Endothelial cell of umbilical vein (primary cell): Measurements from ENCODE around the gene SLC25A24. TPM values are rescaled to one million over a fixed set of nuclear protein-coding genes. Genes with fewer than 3 reads are reported as not detected.

Experiments
- BruUV-seq: library from RNA; stranded (reverse); fragments of 400-500 nt; replicated peaks from 2 replicates; lab custom pipeline; 2021; lab: Mats Ljungman, UMichigan
- CTCF ChIA-PET: fragments of 300-600, 350-600 bp; sonication (Branson Sonifier 250); formaldehyde crosslinking; loops from one replicate; lab custom pipeline; 2021; ENCODE audit warnings: antibody characterized with exemption, inconsistent platforms; lab: Charles Lee
- POLR2A ChIA-PET: fragments of 300-600, 350-600 bp; sonication (Branson Sonifier 250); formaldehyde crosslinking; loops from one replicate; lab custom pipeline; 2021; ENCODE audit warnings: antibody characterized with exemption, inconsistent platforms; lab: Charles Lee
- DNase-seq: peaks from one replicate; pipeline ENCODE4 v3.0.0-alpha.2; 2011; ENCODE audit warnings: low read depth, low spot score
- FAIRE-seq: peaks from 2 replicates; lab custom pipeline; 2011; peaks lifted over from hg19 to GRCh38; lab: Jason Lieb, UNC
- H2AFZ ChIP-seq: 2 replicates; pipeline ENCODE4 v1.6.0; 2012; ENCODE audit warnings: low read depth, low read length, control low read depth, inconsistent platforms
- H3K27ac ChIP-seq: 2 replicates; pipeline ENCODE4 v1.5.1; 2011; ENCODE audit warnings: low read depth, mild to moderate bottlenecking, control low read depth, low read length, moderate library complexity; ENCODE audit not compliant: insufficient read depth
- H3K27me3 ChIP-seq, 2 experiments: 2 replicates each; pipeline versions ENCODE4 v1.6.0 to v1.6.1; 2011; ENCODE audit warnings: low read length in 2 of 2, mixed read lengths in 1 of 2; ENCODE audit not compliant: control insufficient read depth in 2 of 2, insufficient read depth in 2 of 2
- H3K36me3 ChIP-seq, 2 experiments: 2 replicates in 1 of 2; 3 replicates in 1 of 2; pipeline ENCODE4 v1.5.1; 2011; ENCODE audit warnings: low read length in 2 of 2, mild to moderate bottlenecking in 1 of 2, moderate library complexity in 1 of 2; ENCODE audit not compliant: control insufficient read depth in 2 of 2, insufficient read depth in 2 of 2; ENCODE audit errors: extremely low read depth in 1 of 2
- H3K4me1 ChIP-seq: 3 replicates; pipeline ENCODE4 v1.5.1; 2011; ENCODE audit warnings: mild to moderate bottlenecking, low read length; ENCODE audit not compliant: control insufficient read depth, insufficient read depth; ENCODE audit errors: extremely low read depth
- H3K4me2 ChIP-seq: 2 replicates; pipeline ENCODE4 v1.6.1; 2011; ENCODE audit warnings: low read length, control low read depth, mixed read lengths; ENCODE audit not compliant: insufficient read depth
- H3K4me3 ChIP-seq, 3 experiments: fragments of 200-600 bp in 1 of 3; sonication (generic), shearing (Covaris generic) in 1 of 3; replicated peaks in 1 of 3; 2 replicates each; pipeline ENCODE4 v1.5.1; 2011 to 2016; ENCODE audit warnings: control low read depth in 3 of 3, low read length in 3 of 3, mild to moderate bottlenecking in 2 of 3, inconsistent platforms in 1 of 3, low read depth in 1 of 3, moderate library complexity in 1 of 3; ENCODE audit not compliant: insufficient read depth in 1 of 3
- H3K79me2 ChIP-seq: 2 replicates; pipeline ENCODE4 v1.6.0; 2012; ENCODE audit warnings: low read length, inconsistent platforms; ENCODE audit not compliant: control insufficient read depth, insufficient read depth
- H3K9ac ChIP-seq: replicated peaks from 2 replicates; pipeline ENCODE3; 2011; ENCODE audit warnings: low read length, control low read depth; ENCODE audit not compliant: insufficient read depth; ENCODE audit errors: extremely low read depth
- H3K9me1 ChIP-seq: replicated peaks from 3 replicates; pipeline ENCODE4 v1.6.0; 2011; ENCODE audit warnings: mild to moderate bottlenecking, low read length; ENCODE audit not compliant: control insufficient read depth, insufficient read depth; ENCODE audit errors: extremely low read depth
- H3K9me3 ChIP-seq: replicated peaks from 2 replicates; pipeline ENCODE4 v1.5.1; 2012; ENCODE audit warnings: low read length, inconsistent platforms; ENCODE audit not compliant: control insufficient read depth, insufficient read depth
- H4K20me1 ChIP-seq: replicated peaks from 2 replicates; pipeline ENCODE3; 2011; ENCODE audit warnings: mild to moderate bottlenecking, low read length; ENCODE audit not compliant: control insufficient read depth, insufficient read depth; ENCODE audit errors: extremely low read depth
- CTCF ChIP-seq, 2 donors: IDR thresholded peaks; 1 replicate in 1 of 2; 2 replicates in 1 of 2; pipeline ENCODE4 v1.5.1; 2011; ENCODE audit warnings: low read length in 2 of 2, mild to moderate bottlenecking in 2 of 2, moderate library complexity in 2 of 2, control low read depth in 1 of 2, inconsistent platforms in 1 of 2, low read depth in 1 of 2; ENCODE audit not compliant: insufficient read depth in 1 of 2; ENCODE audit errors: extremely low read depth in 1 of 2
- EZH2 ChIP-seq: IDR thresholded peaks from 2 replicates; pipeline ENCODE4 v1.6.1; 2012; ENCODE audit warnings: borderline replicate concordance, low read depth, mild to moderate bottlenecking, moderate library complexity, low read length, inconsistent platforms; ENCODE audit not compliant: severe bottlenecking
- FOS ChIP-seq: IDR thresholded peaks from 2 replicates; pipeline ENCODE4 v1.6.1; 2011; ENCODE audit warnings: mild to moderate bottlenecking, low read length, moderate library complexity, borderline replicate concordance; ENCODE audit not compliant: insufficient read depth
- GATA2 ChIP-seq: IDR thresholded peaks from 2 replicates; pipeline ENCODE4 v1.7.0; 2011; ENCODE audit warnings: low read depth, mild to moderate bottlenecking, moderate library complexity, mixed read lengths, low read length; ENCODE audit not compliant: insufficient read length, insufficient read depth
- JUN ChIP-seq: IDR thresholded peaks from 2 replicates; pipeline ENCODE4 v1.6.1; 2011; ENCODE audit warnings: borderline replicate concordance, low read depth; ENCODE audit not compliant: insufficient read length, insufficient read depth
- MAX ChIP-seq: IDR thresholded peaks from 2 replicates; pipeline ENCODE4 v1.6.1; 2011; ENCODE audit not compliant: insufficient read depth, insufficient read length
- MYC ChIP-seq: IDR thresholded peaks from one replicate; pipeline ENCODE4 v1.6.1; 2011; ENCODE audit warnings: mild to moderate bottlenecking, low read depth, low read length
- POLR2A ChIP-seq: IDR thresholded peaks from 2 replicates; pipeline ENCODE4 v1.6.1; 2012; ENCODE audit warnings: low read depth, mild to moderate bottlenecking, control low read depth, low read length
- POLR2AphosphoS5 ChIP-seq: IDR thresholded peaks from 2 replicates; pipeline ENCODE4 v1.6.1; 2012; ENCODE audit warnings: low read depth, mild to moderate bottlenecking, control low read depth, low read length, moderate library complexity; ENCODE audit not compliant: insufficient read depth
- dilution Hi-C: fragments of 300-500 bp; cut with MboI; formaldehyde crosslinking; loops from one replicate; pipeline ENCODE4 v1.15.0; 2019; ENCODE audit warnings: low sequenced_read_pairs; ENCODE audit not compliant: extremely low pct_ligation_motif_present
- intact Hi-C: fragments of 100-400 bp; cut with micrococcal nuclease; formaldehyde crosslinking; loops from one replicate; pipeline ENCODE4 v1.10.0; 2022
- polyA plus RNA-seq, 4 experiments: library from polyadenylated mRNA; depleted of rRNA in 3 of 4; stranded (reverse) in 3 of 4; unstranded in 1 of 4; fragments of >200 nt; gene quantifications; 2 replicates each; pipeline versions ENCODE4 v1.2.1 to v1.2.3, GENCODE V29; 2011 to 2012; ENCODE audit warnings: missing spikeins in 1 of 4
- total RNA-seq: library from RNA; stranded (reverse); gene quantifications from 2 replicates; pipeline ENCODE4 v1.2.3, GENCODE V29; 2021

SLC25A24 gene
- total and polyA plus RNA-seq, 2 donors (not counting 3 experiments of a cell fraction or from before 2014, with no cell fraction given), result 16.9 to 45.8 TPM

GRCh38 chr1:108113496-108113895, 86.6 kb downstream of the SLC25A24 start:
- Histone ChIP-seq H3K36me3 (no peaks in the 10 kb centered on the region), H3K79me2 (no peaks in the 10 kb centered on the region), H3K27me3 (peaks cover 3% of the 10 kb centered on the region in 2 experiments), H3K9ac (no peak overlapping the region), H3K4me2 (no peak overlapping the region), H3K4me3 (no peak overlapping the region), H3K9me3 (no peaks in the 10 kb centered on the region), H3K4me1 (no peaks in the 10 kb centered on the region), H3K27ac (no peak overlapping the region), H2AFZ (no peak overlapping the region), H3K9me1 (no peaks in the 10 kb centered on the region), H4K20me1 (no peaks in the 10 kb centered on the region)
- dilution Hi-C loops (no loop called here), intact Hi-C loops (no loop called here)
- CTCF ChIA-PET, result interaction anchor here (1.5 to 1.9 kb wide), 2 partner anchors 12 to 331 kb away, joined by 4 to 6 read pairs; no protein-coding TSS in a partner anchor
- DNase-seq (no peak), FAIRE-seq (no peak)
- no TSS peak for BruUV-seq
- POLR2A ChIA-PET, result no interaction called here
- TF ChIP-seq MYC (no peak), MAX (no peak), EZH2 (no peak), POLR2AphosphoS5 (no peak), GATA2 (no peak), CTCF (IDR thresholded peaks at IDR 0.05; ENCODE audit: extremely low read depth in 1 of 2, insufficient read depth in 1 of 2, low read depth in 1 of 2, low read length in 2 of 2) (no peak), JUN (no peak), FOS (no peak), POLR2A (no peak)
